MCF 10A (cell line): ENCODE results near the gene AGER. TPM values are rescaled to one million over a fixed set of nuclear protein-coding genes. Genes with fewer than 3 reads are reported as not detected.

Experiments
- BruUV-seq: library from RNA; stranded (reverse); fragments of 400-500 nt; replicated peaks from 2 replicates; lab custom pipeline; 2021; lab: Mats Ljungman, UMichigan
- CTCF ChIA-PET: fragments of 300-600 bp; sonication (Branson Sonifier 250); formaldehyde crosslinking; extraction: SDS; loops from one replicate; lab custom pipeline; 2021; ENCODE audit warnings: antibody characterized with exemption, inconsistent platforms; lab: Yijun Ruan, JAX
- POLR2A ChIA-PET: fragments of 300-600, 350-650 bp; sonication (Branson Sonifier 250); formaldehyde crosslinking; extraction: SDS; loops from one replicate; lab custom pipeline; 2020; ENCODE audit warnings: antibody characterized with exemption, inconsistent platforms; lab: Yijun Ruan, JAX
- DNase-seq: peaks from one replicate; pipeline ENCODE4 v3.0.0-alpha.2; 2018; ENCODE audit not compliant: unreplicated experiment
- H3K27ac Mint-ChIP-seq: one replicate; pipeline ENCODE4 v1.8.0; 2022; ENCODE audit warnings: mild to moderate bottlenecking, low read depth, mixed read lengths; ENCODE audit not compliant: unreplicated experiment
- H3K27me3 Mint-ChIP-seq: one replicate; pipeline ENCODE4 v1.8.0; 2022; ENCODE audit warnings: mixed read lengths; ENCODE audit not compliant: insufficient read depth, unreplicated experiment
- H3K36me3 Mint-ChIP-seq: one replicate; pipeline ENCODE4 v1.8.0; 2022; ENCODE audit warnings: mild to moderate bottlenecking, moderate library complexity, mixed read lengths; ENCODE audit not compliant: insufficient read depth, unreplicated experiment
- H3K4me1 Mint-ChIP-seq: one replicate; pipeline ENCODE4 v1.8.0; 2022; ENCODE audit warnings: mixed read lengths; ENCODE audit not compliant: insufficient read depth, unreplicated experiment
- H3K4me3 Mint-ChIP-seq: one replicate; pipeline ENCODE4 v1.8.0; 2022; ENCODE audit warnings: mild to moderate bottlenecking, moderate library complexity, mixed read lengths; ENCODE audit not compliant: unreplicated experiment
- H3K9me3 Mint-ChIP-seq: one replicate; pipeline ENCODE4 v1.8.0; 2022; ENCODE audit warnings: mixed read lengths; ENCODE audit not compliant: unreplicated experiment
- CTCF ChIP-seq: fragments of 200-600 bp; IDR thresholded peaks from one replicate; pipeline ENCODE4 v1.8.0; 2022; ENCODE audit warnings: antibody characterized with exemption, mild to moderate bottlenecking; ENCODE audit not compliant: unreplicated experiment
- intact Hi-C: fragments of 100-400 bp; cut with micrococcal nuclease; formaldehyde crosslinking; loops from 2 replicates; pipeline ENCODE4 v1.14.1; 2022
- total RNA-seq: library from RNA; stranded (reverse); gene quantifications from 2 replicates; pipeline ENCODE4 v1.2.3, GENCODE V29; 2022

AGER gene
- total RNA-seq, 1 experiment from 2014 or later = 8.0 TPM

GRCh38 chr6:32178547-32179440, 5.3 kb downstream of the AGER start:
- DNase-seq = no peak

DNA sequence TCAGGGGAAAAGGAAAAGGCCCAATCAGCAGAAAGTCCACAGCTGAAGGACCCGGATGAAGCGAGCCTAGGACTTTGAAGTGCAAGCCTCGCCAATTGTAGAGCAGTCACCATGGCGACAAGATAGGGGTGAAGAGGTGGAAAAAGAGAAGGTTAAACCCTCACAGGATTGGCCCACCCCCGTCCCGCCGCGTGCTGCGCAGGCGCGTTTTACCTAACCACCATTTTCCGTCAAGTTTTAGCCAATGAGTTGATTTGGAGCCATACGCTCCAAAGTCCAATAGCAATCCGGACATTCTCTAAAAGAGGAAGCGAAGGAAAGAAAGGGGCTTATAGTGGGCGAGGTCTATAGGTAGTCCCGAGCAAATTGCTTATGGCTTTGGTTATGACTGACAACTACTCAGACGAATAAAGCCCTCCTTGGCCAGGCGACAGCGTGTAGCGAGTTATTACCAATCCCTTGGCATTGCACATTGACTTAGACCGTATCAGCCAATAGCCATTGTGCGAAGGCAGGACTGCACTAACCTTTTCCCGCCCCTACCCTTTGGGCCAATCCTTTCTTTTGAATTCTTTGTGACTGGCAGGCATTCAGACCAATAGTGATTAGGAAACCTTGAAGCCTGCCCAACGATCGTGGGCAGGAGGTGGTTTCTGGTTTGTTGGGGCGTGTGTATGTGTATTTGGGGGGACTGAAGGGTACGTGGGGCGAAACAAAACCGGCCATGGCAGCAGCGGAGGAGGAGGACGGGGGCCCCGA, 6.1 kb downstream of the AGER start, which contains the start of gene RNF5:
Gene RNF5, plus strand, starts transcription at position 618 of the 759 bp plus-strand sequence. Its CDS starts 107 bp downstream, at position 725.
- no peaks in the 10 kb centered on the region for H3K9me3 Mint-ChIP-seq
- peak; percentile 100 for DNase-seq
- BruUV-seq = no TSS peak
- peak within 1 kb of the TSS; percentile 79 for H3K4me3 Mint-ChIP-seq
- peak within 1 kb of the TSS; percentile 91 for H3K27ac Mint-ChIP-seq
- H3K4me1 Mint-ChIP-seq = peaks cover 55% of the 10 kb centered on the region
- ChIA-PET CTCF (interaction anchor here (0.6 to 1.3 kb wide), 2 partner anchors 11 to 12 kb away, joined by 3 read pairs; partner anchors contain the start of gene PBX2), POLR2A (interaction anchor here (0.6 to 5.0 kb wide), 23 partner anchors 8 to 1095 kb away, joined by 3 to 112 read pairs (median 4); partner anchors contain the start of genes ATF6B, DXO, EHMT2 and FKBPL)
- intact Hi-C loops = loop anchor here (1.0 kb wide), 2 partner anchors 17 to 24 kb away; partner anchors contain the start of gene PPT2
- peaks cover 44% of the 10 kb centered on the region for H3K36me3 Mint-ChIP-seq
- TF ChIP-seq CTCF = no peak
- H3K27me3 Mint-ChIP-seq = no peaks in the 10 kb centered on the region

More at GRCh38 chr6:32178547-32179440, 5.3 kb downstream of the AGER start:
- intact Hi-C loops = loop anchor here (1.0 kb wide), 1 partner anchor 17 kb away; no protein-coding TSS in a partner anchor
- Mint-ChIP-seq H3K36me3 (peaks cover 50% of the 10 kb centered on the region), H3K9me3 (no peaks in the 10 kb centered on the region), H3K27me3 (no peaks in the 10 kb centered on the region), H3K4me3 (peak overlapping the region; percentile 79), H3K27ac (peak overlapping the region; percentile 91), H3K4me1 (peaks cover 47% of the 10 kb centered on the region)
- ChIA-PET POLR2A (interaction anchor here (0.6 to 5.0 kb wide), 15 partner anchors 8 to 793 kb away, joined by 3 to 112 read pairs (median 4); partner anchors contain the start of genes ATF6B, DXO, FKBPL and GPSM3), CTCF (interaction anchor here (1.1 to 2.0 kb wide), 3 partner anchors 17 to 1098 kb away, joined by 4 to 6 read pairs (median 4); partner anchors contain the start of gene B3GALT4)
- no TSS peak for BruUV-seq
- TF ChIP-seq CTCF = no peak

GRCh38 chr6:32177183-32177787, 6.8 kb downstream of the AGER start:
- no peak for TF ChIP-seq CTCF
- DNase-seq = peak; percentile 84
- BruUV-seq = no TSS peak
- Mint-ChIP-seq H3K4me1 (peaks cover 58% of the 10 kb centered on the region), H3K4me3 (peak overlapping the region; percentile 79), H3K9me3 (no peaks in the 10 kb centered on the region), H3K36me3 (peaks cover 44% of the 10 kb centered on the region), H3K27me3 (no peaks in the 10 kb centered on the region), H3K27ac (peak overlapping the region; percentile 91)
- intact Hi-C loops = loop anchor here (1.0 kb wide), 1 partner anchor 23 kb away; the partner anchor contains the start of gene PPT2
- POLR2A ChIA-PET = interaction anchor here (0.6 to 5.0 kb wide), 25 partner anchors 9 to 1095 kb away, joined by 3 to 112 read pairs (median 4); partner anchors contain the start of genes ATF6B, DXO, EHMT2 and FKBPL
- CTCF ChIA-PET = interaction anchor here (0.6 to 1.3 kb wide), 2 partner anchors 12 to 13 kb away, joined by 3 read pairs; partner anchors contain the start of gene PBX2
